GM18870 (cell line): ENCODE results near the gene TBX4.

ENCODE experiments used
- ATAC-seq: cut with Tn5 transposase; IDR thresholded peaks from one replicate; pipeline ENCODE4 v1.9.1; 2021; ENCODE audit warnings: moderate library complexity; ENCODE audit not compliant: unreplicated experiment

TBX4 gene

GRCh38 chr17:61412860-61413660, 39.2 kb upstream of the TBX4 start:
- ATAC-seq, result no peak

DNA sequence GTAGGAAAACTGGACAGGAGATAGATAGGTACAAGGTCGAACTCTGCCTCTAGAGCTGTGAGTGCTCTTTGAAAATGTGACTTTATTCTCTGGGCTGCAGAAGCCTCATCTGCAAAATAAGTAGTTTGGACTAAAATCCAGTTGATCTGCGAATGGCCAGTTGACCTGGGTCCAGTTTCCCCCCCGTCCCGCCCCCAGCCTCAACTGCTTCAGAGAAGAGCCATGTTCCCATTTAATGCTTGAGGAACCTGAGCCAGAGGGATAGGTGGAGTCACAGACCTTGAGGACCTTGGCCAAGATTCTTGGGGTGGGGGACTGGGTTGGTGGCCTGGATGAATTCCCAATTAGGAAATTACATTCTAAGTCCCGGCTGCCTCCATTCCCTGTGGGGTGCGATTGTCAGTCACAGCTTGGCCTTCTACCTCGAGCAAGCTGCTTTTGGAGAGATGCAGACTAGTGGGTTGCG, 38.5 kb upstream of the TBX4 start:
- ATAC-seq, result no peak

DNA sequence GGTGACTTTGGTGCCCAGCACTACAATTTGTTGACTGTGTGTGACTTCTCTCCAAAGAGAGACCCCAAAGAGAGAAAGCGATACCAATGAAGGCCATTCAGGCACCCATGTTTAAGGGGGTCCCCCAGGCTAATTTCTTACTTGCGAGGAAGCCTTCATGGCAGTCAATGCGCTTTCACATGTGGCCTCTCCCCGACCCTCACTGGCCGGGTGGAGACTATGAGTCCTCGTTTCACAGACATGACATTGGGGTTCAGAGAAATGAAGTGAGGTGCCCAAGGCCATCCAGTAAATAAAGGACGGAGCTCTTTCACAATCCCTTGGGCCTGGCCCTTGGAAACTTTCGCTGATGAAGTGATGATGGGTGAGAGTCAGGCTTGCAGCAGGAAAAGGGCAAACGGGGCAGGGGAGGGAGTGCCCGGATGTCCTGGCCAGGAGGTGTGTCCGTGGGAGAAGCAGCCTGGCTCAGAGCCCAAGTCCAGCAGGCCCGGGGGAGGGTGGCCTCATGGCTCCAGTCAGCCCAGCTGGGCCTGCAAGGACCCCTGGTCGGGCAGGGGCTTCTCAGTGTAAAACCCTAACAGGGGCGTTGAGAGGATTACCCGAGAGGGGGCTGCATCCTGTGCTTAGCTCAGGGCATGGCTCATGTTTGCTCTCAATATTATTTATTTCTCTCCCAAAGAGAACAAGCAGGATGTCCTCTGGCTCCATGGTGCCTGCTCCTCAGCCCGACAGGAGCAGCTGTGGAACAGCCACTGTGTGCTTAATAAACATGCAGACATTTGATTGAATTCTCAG, 37.9 kb upstream of the TBX4 start:
- no peak for ATAC-seq

DNA sequence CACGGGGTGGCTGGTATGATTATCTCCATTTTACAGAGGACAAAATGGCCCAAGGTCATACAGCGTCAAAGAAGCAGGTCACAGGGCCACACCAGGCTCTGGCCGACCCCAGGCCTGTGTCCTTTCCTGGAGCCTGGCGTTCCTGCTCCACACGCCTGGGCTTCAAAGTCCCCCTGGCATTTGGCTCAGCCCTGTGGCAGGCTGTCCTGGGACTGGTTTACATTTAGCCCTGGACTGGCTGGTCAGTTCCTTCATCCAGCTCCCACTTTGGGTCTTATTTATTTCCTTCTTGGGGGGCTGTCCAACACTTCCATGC, 37.3 kb upstream of the TBX4 start:
- no peak for ATAC-seq

DNA sequence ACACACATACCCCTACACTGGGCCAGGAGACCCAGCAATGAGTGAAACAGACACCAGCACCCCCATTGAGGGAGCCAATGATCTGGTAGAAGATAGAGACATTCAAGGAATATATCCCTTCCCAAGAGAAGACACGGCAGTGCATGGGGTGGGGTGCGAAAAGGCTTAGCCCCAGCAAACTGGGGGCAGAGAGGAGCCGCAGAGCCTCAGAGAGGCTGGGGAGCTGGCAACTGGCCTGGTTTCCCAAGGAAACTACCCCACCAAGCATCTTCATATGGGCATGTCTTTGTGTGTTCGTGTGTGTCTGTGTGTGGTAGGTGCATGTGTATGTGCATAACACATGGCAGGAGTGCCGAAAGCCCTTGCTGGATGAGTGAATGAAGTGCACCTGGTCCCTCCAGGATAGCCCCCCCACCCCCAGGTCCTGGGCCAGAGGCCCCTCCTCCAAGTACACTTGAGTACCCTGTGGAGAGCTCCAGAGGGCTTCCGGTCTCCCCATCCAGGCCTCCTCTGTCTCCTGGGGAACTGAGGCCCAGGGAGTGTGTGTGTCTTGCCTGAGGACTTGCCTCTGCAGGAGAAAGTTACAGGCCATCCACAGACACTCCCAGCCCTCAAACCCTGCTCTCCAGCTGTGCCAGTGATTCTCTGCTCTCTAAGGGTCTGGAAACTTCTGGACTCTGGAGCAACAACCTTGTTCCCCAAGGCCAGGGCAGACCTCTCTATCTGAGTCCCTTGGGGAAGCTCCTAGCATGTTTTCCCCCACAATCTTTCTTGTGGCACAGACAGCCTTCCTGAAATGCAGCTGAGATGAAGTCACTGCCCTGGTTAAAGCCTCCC, 36.6 kb upstream of the TBX4 start:
- ATAC-seq, result no peak

GRCh38 chr17:61416211-61416539, 36.0 kb upstream of the TBX4 start:
- ATAC-seq, result no peak

DNA sequence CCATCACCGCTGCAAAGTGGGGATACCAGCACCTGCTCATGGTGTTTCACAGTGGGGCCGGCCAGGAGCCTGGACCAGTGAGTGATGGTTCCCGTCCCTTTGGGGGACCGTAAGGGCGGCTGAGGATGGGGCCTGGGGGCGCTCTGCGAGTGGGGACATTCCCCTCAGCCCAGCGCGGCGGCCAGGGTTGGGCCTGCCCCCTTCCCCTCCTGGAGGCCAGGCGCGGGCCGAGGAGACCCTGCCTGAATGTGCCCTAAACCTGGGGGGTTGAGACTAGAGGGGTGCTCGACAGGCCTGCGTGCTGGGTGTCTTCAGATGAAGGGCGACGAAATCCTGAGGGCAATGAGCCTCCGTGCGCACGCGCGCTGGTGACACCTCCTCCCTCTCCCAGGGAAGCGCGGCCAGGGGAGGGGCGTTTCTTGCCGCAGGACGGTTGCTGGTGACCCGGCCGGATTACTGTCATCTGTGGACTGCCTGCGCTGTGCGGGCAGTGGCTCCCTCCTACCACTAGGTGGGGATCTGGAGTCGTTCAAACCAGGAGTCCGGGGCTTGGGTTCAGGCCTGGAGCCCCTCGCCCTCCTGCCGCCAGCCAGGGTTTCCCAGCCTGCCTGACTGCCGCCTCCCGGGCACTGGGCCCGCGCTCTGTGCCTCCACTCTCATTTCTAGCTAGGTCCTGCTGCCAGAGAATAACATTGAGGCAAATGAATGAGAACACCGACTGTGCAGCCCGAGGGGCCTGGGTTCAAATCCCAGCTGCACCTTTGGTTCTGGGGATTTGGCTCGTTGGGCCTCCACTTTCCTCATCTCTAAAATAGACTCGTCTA, 35.5 kb upstream of the TBX4 start:
- no peak for ATAC-seq

GRCh38 chr17:61418449-61418848, 33.8 kb upstream of the TBX4 start:
- ATAC-seq, result no peak

DNA sequence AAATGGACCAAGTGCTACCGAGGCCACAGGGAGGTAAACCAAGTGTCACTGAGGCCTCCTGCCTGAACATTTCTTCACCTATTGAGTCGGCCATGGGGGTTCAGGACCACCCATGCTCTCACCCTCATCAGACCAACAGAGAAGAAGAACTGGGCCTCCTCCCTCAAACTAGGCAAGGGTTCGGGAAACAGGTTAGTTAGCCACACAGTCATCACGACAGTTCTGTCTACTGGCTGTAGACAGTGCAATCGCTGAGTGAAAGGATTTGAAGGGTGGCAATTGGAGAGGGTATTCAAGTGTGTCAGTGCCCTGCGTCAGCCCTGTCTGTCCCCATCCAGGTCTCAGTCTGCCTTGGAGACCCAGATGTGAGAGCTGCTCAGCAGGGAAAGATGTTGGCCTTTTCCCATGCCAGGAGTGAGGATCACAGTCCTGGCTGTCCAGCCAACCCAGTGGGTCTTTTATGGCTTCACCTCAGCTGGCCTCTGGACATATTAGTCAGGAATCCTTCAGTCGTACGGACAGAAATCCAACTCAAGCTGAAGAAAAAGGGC, 32.7 kb upstream of the TBX4 start:
- no peak for ATAC-seq

DNA sequence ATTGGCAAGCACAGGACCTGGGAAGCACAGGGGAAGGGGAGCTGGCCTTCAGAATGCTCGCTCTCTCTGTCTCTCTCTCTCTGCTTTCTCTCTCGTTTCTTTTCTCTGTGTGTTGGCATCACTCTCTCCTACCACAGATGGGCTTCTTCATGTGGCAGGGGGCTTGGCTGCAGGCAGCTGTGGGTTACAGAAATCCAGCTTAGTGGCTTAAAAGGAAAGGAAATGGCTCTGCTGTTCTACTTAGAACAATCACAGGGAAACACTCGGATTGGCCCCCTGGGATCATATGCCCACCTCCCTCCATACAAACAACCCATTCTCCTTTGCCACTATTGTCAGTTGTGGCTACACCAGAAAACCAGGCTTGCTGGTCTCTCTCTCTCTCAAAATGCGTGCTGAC, 32.2 kb upstream of the TBX4 start:
- ATAC-seq, result no peak

DNA sequence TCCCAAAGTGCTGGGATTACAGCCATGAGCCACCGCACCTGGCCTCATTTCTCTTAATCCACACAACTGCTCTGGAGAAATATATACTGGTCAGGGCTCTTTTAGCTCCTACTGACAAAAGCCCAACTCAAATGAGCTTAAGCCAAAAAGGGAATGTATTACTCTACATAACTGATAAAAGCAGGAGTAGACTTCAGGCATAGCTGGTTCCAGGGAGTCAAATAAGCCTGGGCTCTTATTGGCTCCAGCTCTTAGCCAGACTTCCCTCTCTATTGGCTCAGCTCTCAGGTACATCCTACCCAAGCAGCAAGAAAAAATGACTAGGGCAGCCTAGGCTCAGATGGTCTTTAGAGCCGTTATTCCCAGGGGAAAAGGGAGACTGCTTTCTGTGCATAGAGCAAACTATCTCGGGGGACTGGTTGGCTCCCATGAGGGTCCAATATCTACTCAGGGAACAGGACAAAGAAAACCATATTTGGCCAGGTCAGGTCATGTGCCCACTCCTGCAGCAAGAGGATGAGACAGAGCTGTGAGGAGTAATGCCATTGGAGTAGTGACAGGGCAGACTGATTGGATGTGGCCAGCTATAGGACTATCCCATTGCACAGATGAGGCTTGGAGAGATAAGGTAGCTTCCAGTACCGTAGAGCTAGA, 31.4 kb upstream of the TBX4 start:
- no peak for ATAC-seq

DNA sequence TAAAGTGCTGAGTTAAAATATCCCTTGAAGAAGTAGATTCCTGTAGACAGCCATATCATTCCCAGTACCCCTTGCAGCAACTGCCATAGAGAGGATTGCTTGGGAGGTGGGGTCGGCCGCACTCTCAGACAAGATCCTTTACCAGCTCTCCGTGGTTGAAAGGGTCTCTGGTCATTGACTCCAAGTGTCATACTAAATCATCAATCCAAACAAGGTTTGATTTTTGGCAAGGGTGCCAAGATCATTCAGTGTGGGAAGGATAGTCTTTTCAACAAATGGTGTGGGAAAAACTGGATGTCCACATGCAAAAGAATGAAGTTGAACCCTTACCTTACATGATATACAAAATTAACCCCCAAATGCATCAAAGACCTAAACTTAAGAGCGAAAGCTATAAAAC, 30.8 kb upstream of the TBX4 start:
- no peak for ATAC-seq

GRCh38 chr17:61422116-61422799, 30.0 kb upstream of the TBX4 start:
- ATAC-seq, result no peak

GRCh38 chr17:61422869-61423268, 29.4 kb upstream of the TBX4 start:
- ATAC-seq, result no peak

- ATAC-seq, result no peak
These were observed 28.1 kb upstream of the TBX4 start for GRCh38 chr17:61423967-61424649.

DNA sequence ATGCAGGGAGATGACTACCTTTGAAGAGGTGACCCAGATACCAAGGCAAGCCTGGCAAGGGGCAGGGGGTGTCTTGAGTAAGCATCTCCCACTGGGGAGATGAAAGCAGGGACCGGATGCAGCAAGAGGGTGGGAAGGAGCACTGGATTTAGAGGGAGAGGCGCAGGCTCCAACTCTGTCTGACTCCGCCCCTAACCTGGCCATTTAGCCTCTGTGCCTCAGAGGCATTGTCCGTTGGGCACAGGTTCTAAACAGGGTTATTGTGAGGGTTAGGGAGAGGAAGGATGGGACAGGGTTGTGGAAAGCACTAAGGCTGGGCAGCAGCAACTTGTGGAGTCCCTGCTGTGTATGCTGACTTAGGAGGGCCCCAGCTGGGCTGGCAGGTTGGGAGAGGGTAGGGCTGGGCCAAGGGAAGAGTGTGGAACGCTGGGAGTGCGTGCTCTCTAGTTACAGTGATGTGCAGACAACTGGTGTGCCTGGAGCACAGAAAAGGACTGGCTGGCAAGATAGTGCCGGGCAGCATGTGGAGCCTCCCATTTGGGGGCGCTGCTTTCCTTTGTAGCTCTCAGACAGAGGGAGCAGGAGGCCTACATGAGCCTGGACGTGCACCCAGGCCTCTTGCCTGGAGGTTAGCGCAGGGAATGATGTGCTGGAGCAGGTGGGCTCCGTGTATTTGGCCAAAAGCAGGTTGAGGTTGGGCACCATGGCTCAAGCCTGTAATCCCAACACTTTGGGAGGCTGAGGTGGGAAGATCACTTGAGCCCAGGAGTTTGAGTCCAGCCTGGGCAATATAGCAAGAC, 26.3 kb upstream of the TBX4 start:
- no peak for ATAC-seq

- ATAC-seq, result no peak
These were observed 25.5 kb upstream of the TBX4 start for GRCh38 chr17:61426482-61427304.
